NCI-H69 (cell line): ENCODE data around the gene ERG28.
"Not testable (repeated sequence)": the region's sequence is repeated elsewhere in the genome, so short reads cannot be mapped to it uniquely, and the experiment has no call there.

Source experiments
- DNase-seq: peaks from one replicate; lab custom pipeline; 2025; lab: John Stamatoyannopoulos, UW

The ERG28 gene

DNA sequence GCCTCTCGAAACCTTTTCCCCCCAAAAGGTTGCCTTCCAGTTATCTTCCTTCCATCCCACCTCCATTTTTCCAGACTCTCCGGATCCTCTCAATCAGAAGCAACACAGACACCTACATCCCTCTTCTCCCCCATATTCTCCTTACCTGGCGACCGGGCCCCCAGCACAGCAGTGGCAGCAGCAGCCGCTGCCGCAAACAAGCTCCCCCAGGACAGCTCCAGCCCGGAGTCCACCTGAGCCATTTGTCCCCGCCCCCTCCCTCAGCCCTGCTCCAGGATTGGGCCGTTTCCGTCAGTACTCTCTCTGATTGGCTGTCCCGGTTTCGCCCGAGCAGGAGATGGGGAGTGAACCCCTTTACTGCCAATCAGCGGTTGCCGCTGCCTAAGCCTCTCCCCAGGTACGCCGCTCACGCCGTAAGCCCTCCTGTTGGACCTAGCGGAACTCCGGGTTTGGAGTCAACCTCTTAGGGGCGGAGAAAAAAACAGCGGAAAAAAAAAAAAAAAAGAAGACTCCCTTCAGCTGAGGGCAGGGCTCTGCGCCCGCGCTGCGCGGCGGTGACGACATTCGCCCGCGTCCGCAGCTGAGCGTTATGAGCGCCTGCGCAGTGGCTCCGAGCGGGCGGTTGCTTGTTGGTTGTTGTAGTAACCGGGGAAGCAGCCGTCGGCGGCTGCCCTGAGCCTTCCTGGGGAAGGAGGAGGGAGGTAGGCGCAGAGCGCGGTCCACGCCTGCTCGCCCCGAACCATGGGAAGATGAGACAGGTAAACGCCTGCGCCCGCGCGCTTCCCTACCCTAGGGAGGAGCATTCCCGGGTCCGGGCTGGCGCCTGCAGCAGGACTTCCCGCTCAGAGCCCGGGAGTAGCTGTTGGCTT lies at the start of gene ERG28, which contains the start of gene TTLL5:
TSS of gene ERG28 (minus strand) at position 247 of the 869 bp plus-strand sequence. CDS start 3,374 bp downstream, outside the sequence.
TSS of gene TTLL5 (plus strand) at position 617 of the 869 bp plus-strand sequence. CDS start 1,904 bp downstream, outside the sequence.
- peak; percentile 100 for DNase-seq

- peak; percentile 80 for DNase-seq
These were observed 48.6 kb upstream of the ERG28 start for GRCh38 chr14:75709207-75709812.

GRCh38 chr14:75705014-75705413 lies 44.3 kb upstream of the ERG28 start:
- DNase-seq = no peak

GRCh38 chr14:75703467-75703866 lies 42.8 kb upstream of the ERG28 start:
- DNase-seq = no peak

DNA sequence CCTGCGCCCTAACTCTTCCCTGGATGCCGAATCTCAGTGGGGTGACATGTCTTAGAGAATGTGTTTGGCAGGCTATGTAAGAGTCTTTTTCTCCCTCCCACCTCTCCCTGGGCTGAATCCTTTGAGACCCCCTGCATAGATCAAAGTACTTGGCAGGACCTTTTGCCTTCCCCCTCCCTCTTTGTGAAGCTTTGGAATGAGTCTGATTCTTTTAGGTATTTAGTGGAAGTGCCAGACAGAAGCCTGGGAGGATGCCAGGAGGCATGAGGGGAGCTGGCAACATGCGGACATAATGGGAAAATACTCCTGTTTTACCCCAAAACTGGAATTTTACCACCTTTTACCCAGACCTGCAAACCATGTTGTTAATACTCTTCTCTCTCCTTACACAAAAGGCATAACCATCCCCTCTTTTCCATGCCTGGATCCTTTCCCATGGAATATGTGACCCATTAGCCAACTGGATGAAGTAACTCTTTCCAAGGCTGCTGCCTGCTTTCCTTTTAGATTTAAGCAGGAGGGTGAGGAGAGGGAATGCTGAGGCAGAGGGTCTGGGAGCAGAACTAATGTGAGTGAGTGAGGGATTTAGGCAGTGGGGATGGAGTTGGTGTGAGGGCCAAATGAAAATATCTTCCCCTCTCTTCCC lies 42.1 kb upstream of the ERG28 start:
- no peak for DNase-seq

DNA sequence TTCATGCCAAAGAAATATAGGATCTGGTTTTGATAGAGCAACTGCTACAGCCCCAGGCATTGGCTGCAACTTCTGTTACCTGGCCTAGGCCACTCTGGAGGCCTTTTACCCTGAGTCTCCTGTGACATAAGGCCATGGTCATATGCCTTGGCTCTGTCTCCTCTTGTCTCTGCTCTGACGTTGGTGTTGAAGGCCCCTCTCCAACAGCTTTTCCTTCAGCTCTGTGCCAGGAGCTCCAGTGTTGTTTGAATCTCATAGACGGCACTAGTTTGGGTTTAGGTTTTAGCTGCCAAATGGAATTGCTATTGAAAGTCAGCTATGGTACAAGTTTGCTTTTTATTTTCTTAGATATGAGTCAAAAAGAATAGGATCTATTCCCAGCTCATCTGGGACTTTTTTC lies 41.4 kb upstream of the ERG28 start:
- no peak for DNase-seq

DNA sequence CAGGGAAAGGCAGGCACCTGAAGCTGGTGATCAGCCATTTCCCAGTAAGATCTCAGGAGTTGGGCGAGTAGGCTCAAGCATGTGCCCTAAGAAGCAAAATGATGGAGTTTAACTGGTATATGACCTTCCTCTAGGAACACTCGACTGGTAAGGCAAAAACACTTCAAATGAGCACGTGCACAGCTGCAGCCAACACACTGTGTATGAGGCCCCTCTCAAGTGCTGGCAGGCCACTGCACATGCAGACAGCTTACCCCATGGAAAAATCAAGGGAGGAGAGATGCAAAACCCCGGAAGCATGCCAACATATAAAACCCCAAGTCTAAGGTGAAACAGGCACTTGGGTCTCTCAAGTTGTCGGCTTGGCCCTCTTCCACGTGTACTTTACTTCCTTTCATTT lies 39.6 kb upstream of the ERG28 start:
- no peak for DNase-seq

- DNase-seq = no peak
These were observed 38.7 kb upstream of the ERG28 start for GRCh38 chr14:75699331-75699730.

DNA sequence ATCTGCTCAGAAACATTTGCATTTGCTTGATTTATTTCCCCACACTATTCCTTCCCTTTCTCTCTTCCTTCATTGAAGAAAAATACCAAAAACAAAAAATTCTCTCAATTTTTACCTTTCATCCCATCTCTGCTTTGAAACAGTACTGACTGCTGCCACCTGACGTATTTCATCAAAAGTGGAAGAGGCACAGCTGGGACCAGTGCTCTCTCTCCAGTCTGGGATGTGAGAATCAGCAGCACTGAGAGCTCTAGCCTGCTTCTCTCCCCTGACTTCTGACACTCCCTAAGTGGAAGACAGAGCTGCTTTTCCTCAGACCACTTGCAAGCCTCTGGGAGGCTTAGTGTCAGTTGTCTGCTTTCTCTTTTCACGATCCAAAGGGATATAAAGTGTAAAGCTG lies 37.2 kb upstream of the ERG28 start:
- no peak for DNase-seq

GRCh38 chr14:75697386-75697785 lies 36.7 kb upstream of the ERG28 start:
- no peak for DNase-seq

GRCh38 chr14:75695025-75695424 lies 34.3 kb upstream of the ERG28 start:
- not testable (repeated sequence) for DNase-seq

GRCh38 chr14:75690010-75690409 lies 29.3 kb upstream of the ERG28 start:
- no peak for DNase-seq

- no peak for DNase-seq
These were observed 28.3 kb upstream of the ERG28 start for GRCh38 chr14:75689012-75689411.

GRCh38 chr14:75685910-75686309 lies 25.2 kb upstream of the ERG28 start:
- no peak for DNase-seq

- DNase-seq = no peak
These were observed 14.7 kb upstream of the ERG28 start for GRCh38 chr14:75675265-75675960.

GRCh38 chr14:75673345-75674035 lies 12.8 kb upstream of the ERG28 start:
- DNase-seq = peak; percentile 7

DNA sequence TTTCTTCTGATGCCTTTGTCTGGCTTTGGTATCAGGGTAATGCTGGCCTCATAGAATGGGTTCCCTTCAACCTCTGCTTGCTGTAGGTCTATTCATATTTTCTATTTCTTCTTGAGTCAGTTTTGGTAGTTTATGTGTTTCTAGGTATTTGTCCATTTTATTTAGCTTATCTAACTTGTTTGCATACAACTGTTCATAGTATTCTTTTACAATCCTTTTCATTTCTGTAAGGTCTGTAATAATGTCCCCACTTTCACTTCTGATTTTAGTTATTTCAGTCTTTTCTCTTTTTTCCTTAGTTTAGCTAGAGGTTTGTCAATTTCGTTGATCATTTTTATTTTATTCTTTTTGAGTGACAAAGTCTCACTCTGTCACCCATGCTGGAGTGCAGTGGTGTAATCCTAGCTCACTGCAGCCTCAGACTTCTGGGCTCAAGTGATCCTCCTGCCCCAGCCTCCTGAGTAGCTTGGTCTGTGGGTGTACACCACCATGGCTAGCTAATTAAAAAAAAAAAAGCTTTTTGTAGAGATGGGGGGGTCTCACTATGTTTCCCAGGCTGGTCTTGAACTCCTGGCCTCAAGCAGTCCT lies 12.0 kb upstream of the ERG28 start:
- no peak for DNase-seq

DNA sequence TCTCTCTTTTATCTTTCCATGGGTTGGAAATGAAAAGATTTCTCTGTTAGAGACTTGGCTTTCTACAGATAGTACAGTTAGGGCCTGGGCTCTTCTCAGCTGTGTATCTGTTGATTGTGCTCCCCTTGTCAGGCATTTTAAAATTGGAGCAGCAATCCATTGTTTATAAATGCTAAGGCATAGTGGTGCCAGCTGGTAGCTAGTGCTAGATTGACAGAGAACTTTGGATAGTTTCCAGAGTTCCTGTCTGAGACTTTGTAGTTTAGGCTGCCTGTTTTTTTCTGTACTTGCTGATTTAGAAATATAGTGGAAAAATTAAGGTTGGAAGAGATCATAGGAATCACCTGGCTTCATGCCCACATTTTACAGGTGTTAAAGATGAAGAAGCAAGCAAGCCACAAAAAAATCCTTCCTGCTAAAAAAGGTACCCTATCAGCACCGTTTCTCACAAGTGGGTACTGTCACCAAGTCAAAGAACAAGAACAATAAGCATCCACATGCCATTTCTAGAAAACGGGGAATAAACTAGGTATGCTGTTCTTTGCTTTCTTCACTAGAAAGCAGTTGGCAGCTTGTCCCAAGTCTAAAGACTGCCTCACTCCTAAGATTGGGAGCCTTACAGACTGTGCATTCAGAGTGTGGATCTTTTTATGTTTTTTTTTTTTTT lies 6.6 kb upstream of the ERG28 start:
- DNase-seq = no peak

DNA sequence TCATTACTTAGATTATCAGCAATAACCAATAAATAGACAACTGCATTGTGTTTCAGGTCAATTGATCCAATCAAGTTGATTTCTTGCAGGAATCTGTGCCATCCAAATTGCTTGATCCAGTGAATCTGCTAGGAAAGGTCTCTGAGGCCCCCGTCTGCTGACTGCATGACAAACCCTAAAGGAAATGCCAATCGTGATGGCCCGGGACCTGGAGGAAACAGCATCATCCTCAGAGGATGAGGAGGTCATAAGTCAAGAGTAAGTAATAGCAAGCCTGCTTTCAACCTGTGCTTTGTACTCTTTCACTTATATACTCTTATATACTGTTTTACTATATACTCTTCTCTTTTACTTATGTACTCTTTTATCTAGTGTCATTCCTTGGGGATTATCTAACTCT lies 2.3 kb upstream of the ERG28 start:
- no peak for DNase-seq

- DNase-seq = no peak
These were observed 781 bp upstream of the ERG28 start for GRCh38 chr14:75661499-75661814.

DNA sequence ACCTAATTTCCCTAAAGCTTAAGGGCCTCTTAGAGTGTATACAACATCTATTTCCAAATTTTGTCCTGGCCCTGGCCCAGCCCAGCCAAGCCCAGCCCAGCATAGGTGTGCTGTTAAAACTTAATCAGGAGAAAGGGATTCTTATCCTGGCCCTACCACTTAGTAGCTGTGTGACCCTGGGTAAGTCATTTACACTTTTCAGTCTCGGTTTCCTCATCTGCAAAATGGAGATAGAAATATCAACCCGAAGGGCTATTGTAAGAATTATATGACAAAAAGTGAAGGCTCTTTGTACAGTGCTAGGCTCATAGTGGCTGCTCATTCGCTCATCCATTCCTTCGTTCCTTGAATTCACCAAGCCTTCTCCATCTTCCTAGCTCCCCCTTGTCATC lies 442 bp downstream of the ERG28 start:
- peak; percentile 39 for DNase-seq
